ENCODE results near the gene ADAMTS16.

GRCh38 chr5:5250758-5251157, 110.6 kb downstream of the ADAMTS16 start:
- TF ChIP-seq POLR2A (IDR thresholded peaks at IDR 0.05) (no peak), CTCF (IDR thresholded peaks at IDR 0.05) (no peak)

All from esophagus squamous epithelium (tissue), 4 donors.